HG02870 (cell line): ENCODE data around the gene ALX3.
"Not testable (repeated sequence)": the region's sequence is repeated elsewhere in the genome, so short reads cannot be mapped to it uniquely, and the experiment has no call there.

Source experiments
- ATAC-seq: cut with Tn5 transposase; IDR thresholded peaks from one replicate; pipeline ENCODE4 v1.9.1; 2021; ENCODE audit warnings: mild to moderate bottlenecking, moderate library complexity; ENCODE audit not compliant: unreplicated experiment

The ALX3 gene

GRCh38 chr1:110089561-110090275 lies 19.2 kb upstream of the ALX3 start:
- no peak for ATAC-seq

GRCh38 chr1:110088739-110089316 lies 18.4 kb upstream of the ALX3 start:
- ATAC-seq: no peak

- peak; percentile 68 for ATAC-seq
Observed at GRCh38 chr1:110087812-110088738, 17.6 kb upstream of the ALX3 start.

- no peak for ATAC-seq
Observed at GRCh38 chr1:110086961-110087360, 16.5 kb upstream of the ALX3 start.

- no peak for ATAC-seq
Observed at GRCh38 chr1:110085671-110086070, 15.2 kb upstream of the ALX3 start.

- no peak for ATAC-seq
Observed at GRCh38 chr1:110084227-110085078, 14.0 kb upstream of the ALX3 start.

GRCh38 chr1:110083866-110084226 lies 13.4 kb upstream of the ALX3 start:
- no peak for ATAC-seq

- ATAC-seq: no peak
Observed at GRCh38 chr1:110083061-110083865, 12.8 kb upstream of the ALX3 start.

GRCh38 chr1:110082477-110082876 lies 12.0 kb upstream of the ALX3 start:
- ATAC-seq: no peak

GRCh38 chr1:110081061-110081460 lies 10.6 kb upstream of the ALX3 start:
- no peak for ATAC-seq

- not testable (repeated sequence) for ATAC-seq
Observed at GRCh38 chr1:110079995-110080394, 9.5 kb upstream of the ALX3 start.

- no peak for ATAC-seq
Observed at GRCh38 chr1:110076789-110077500, 6.5 kb upstream of the ALX3 start.

- ATAC-seq: no peak
Observed at GRCh38 chr1:110074166-110074565, 3.7 kb upstream of the ALX3 start.

GRCh38 chr1:110070282-110070669 lies 196 bp downstream of the ALX3 start:
- no peak for ATAC-seq

GRCh38 chr1:110069404-110070281 lies 829 bp downstream of the ALX3 start:
- ATAC-seq: no peak

GRCh38 chr1:110068646-110069403 lies 1.6 kb downstream of the ALX3 start:
- ATAC-seq: no peak

GRCh38 chr1:110067893-110068645 lies 2.4 kb downstream of the ALX3 start:
- ATAC-seq: no peak
